Psoas muscle (tissue), 8 donors: ENCODE results near the gene LAD1. TPM values are rescaled to one million over a fixed set of nuclear protein-coding genes. Genes with fewer than 3 reads are reported as not detected.

Experiments used
- ATAC-seq, 4 donors: fragments of 200-7000 bp; cut with Tn5 transposase; one replicate each; pipeline ENCODE4 v1.9.1; 2020; ENCODE audit warnings: moderate library complexity in 3 of 4, mild to moderate bottlenecking in 2 of 4
- DNase-seq, 2 donors: peaks; one replicate each; pipeline ENCODE4 v3.0.0-alpha.2; 2020
- H3K27ac ChIP-seq: fragments of 200-600 bp; one replicate; pipeline ENCODE4 v1.8.0; 2022
- H3K27me3 ChIP-seq, 3 donors: fragments of 200-600 bp in 1 of 3; one replicate each; pipeline versions ENCODE4 v1.6.1 to v1.8.0; 2013 to 2022; ENCODE audit warnings: low read length in 2 of 3, mild to moderate bottlenecking in 2 of 3, moderate library complexity in 1 of 3; ENCODE audit not compliant: insufficient read depth in 3 of 3
- H3K36me3 ChIP-seq, 2 donors: fragments of 200-600 bp in 1 of 2; one replicate each; pipeline versions ENCODE4 v1.6.1 to v1.8.0; 2013 to 2022; ENCODE audit warnings: low read depth in 1 of 2, mild to moderate bottlenecking in 1 of 2, moderate library complexity in 1 of 2; ENCODE audit not compliant: insufficient read depth in 1 of 2
- H3K4me1 ChIP-seq: fragments of 200-600 bp; one replicate; pipeline ENCODE4 v1.8.0; 2022
- H3K4me3 ChIP-seq: fragments of 200-600 bp; one replicate; pipeline ENCODE4 v1.8.0; 2022; ENCODE audit warnings: mild to moderate bottlenecking
- H3K9me3 ChIP-seq: fragments of 200-600 bp; one replicate; pipeline ENCODE4 v1.8.0; 2022
- CTCF ChIP-seq: fragments of 200-600 bp; IDR thresholded peaks from one replicate; pipeline ENCODE4 v1.8.0; 2022; ENCODE audit warnings: antibody characterized with exemption
- WGBS, 3 donors: extraction: QIAGEN DNeasy Blood & Tissue Kit; methylation state at CpG; one replicate each; pipeline versions ENCODE4 v1.1.6 to v1.1.7; 2013; 5-methylcytosine and 5-hydroxymethylcytosine counted together
- intact Hi-C, 2 donors: fragments of 100-400 bp; cut with DNase I; formaldehyde crosslinking; loops; one replicate each; pipeline versions ENCODE4 v1.11.0 to v1.14.2; 2022
- polyA plus RNA-seq, 3 donors: library from polyadenylated mRNA; stranded (reverse); fragments of 200-250 nt; gene quantifications; one replicate each; pipeline ENCODE4 v1.2.3, GENCODE V29; 2013
- total RNA-seq, 4 donors: library from RNA; stranded (reverse); fragmentation: NEBNext Ultra II Directional in 2 of 4; extraction: Animal tissue kit (Norgen Biotek cat#: 25700) in 2 of 4; gene quantifications; one replicate each; pipeline versions ENCODE4 v1.2.1 to v1.2.4, GENCODE V29; 2021 to 2023
- donor health status: healthy with polysubstance abuse.
- donor health status: DM: no; HTN: no; CAD: no; lungs with moderate emphysema.
- donor health status: Bipolar disorder and iron deficiency.
- donor health status: healthy.
- donor health status: DM: yes; HTN: yes; CAD: no.
- donor health status: DM: no; HTN: no; CAD: no.
- donor health status: DM: no; HTN: no; CAD: no.
- donor health status: DM: yes; HTN: yes; CAD: no.

LAD1 gene
- total and polyA plus RNA-seq, 7 donors, result 0.23 to 17.7 (median 5.4) TPM

GRCh38 chr1:201396861-201397464 is 2.2 kb downstream of the LAD1 start:
- peak; percentile 25 to 59 (median 33) for ATAC-seq
- WGBS, 3 donors, result 64 to 85% (median 75%) methylated on average over 9 to 10 of the region's 10 CpGs

GRCh38 chr1:201395936-201396335 is 3.2 kb downstream of the LAD1 start:
- H3K27ac ChIP-seq, result no peak overlapping the region
- no peaks in the 10 kb centered on the region for H3K9me3 ChIP-seq
- ATAC-seq (peak; percentile 19 to 54 (median 34)), DNase-seq (no peak)
- H3K4me3 ChIP-seq, result no peak overlapping the region
- 52 to 81% (median 59%) methylated on average over 3 to 4 of the region's 4 CpGs for WGBS, 3 donors
- no peaks in the 10 kb centered on the region for H3K36me3 ChIP-seq
- intact Hi-C loops, result no loop called here
- no peaks in the 10 kb centered on the region for H3K4me1 ChIP-seq
- TF ChIP-seq CTCF, result no peak
- H3K27me3 ChIP-seq, result peaks cover 0 to 11% (median 6%) of the 10 kb centered on the region in 3 donors

More at GRCh38 chr1:201396861-201397464, 2.2 kb downstream of the LAD1 start:
- Histone ChIP-seq H3K4me3 (no peak overlapping the region), H3K27me3 (peaks cover 0 to 11% (median 6%) of the 10 kb centered on the region in 3 donors), H3K4me1 (no peaks in the 10 kb centered on the region), H3K36me3 (no peaks in the 10 kb centered on the region), H3K27ac (no peak overlapping the region), H3K9me3 (no peaks in the 10 kb centered on the region)
- no peak for TF ChIP-seq CTCF
- intact Hi-C loops, result no loop called here
- no peak for DNase-seq

- H3K4me1 ChIP-seq, result no peaks in the 10 kb centered on the region
These were observed 4.5 kb downstream of the LAD1 start for GRCh38 chr1:201394591-201394990.

GRCh38 chr1:201393076-201393475 is 6.0 kb downstream of the LAD1 start:
- Histone ChIP-seq H3K27me3 (peaks cover 0 to 2% (median 0%) of the 10 kb centered on the region in 3 donors), H3K36me3 (no peaks in the 10 kb centered on the region), H3K27ac (no peak overlapping the region), H3K9me3 (no peaks in the 10 kb centered on the region), H3K4me1 (no peaks in the 10 kb centered on the region), H3K4me3 (no peak overlapping the region)
- TF ChIP-seq CTCF, result no peak
- intact Hi-C loops, result no loop called here
- ATAC-seq (no peak), DNase-seq (no peak)
- 66 to 80% (median 67%) methylated on average over 3 of the region's 3 CpGs for WGBS, 3 donors

More at GRCh38 chr1:201394591-201394990, 4.5 kb downstream of the LAD1 start:
- no peak overlapping the region for H3K4me3 ChIP-seq
- DNase-seq, result no peak
- TF ChIP-seq CTCF, result no peak
- 70 to 79% (median 79%) methylated on average over 3 of the region's 3 CpGs for WGBS, 3 donors
- intact Hi-C loops, result no loop called here
- no peaks in the 10 kb centered on the region for H3K36me3 ChIP-seq
- ATAC-seq, result no peak
- H3K9me3 ChIP-seq, result no peaks in the 10 kb centered on the region
- H3K27ac ChIP-seq, result no peak overlapping the region
- peaks cover 0 to 7% (median 6%) of the 10 kb centered on the region in 3 donors for H3K27me3 ChIP-seq
